Lung (tissue), 12 donors: ENCODE measurements around the gene FSIP1. TPM values are rescaled to one million over a fixed set of nuclear protein-coding genes. Genes with fewer than 3 reads are reported as not detected.
A peak's percentile ranks its signal among the peaks of the same experiment; 100 is the strongest.

Experiments
- ATAC-seq: fragments of 200-7000 bp; cut with Tn5 transposase; one replicate; pipeline ENCODE4 v1.9.1; 2020; ENCODE audit warnings: moderate number of reproducible peaks; ENCODE audit not compliant: insufficient read depth, low FRiP score
- DNase-seq, 3 donors: peaks; one replicate each; pipeline ENCODE4 v3.0.0-alpha.2; 2013 to 2017
- H3K27ac ChIP-seq, 2 donors: one replicate each; pipeline ENCODE4 v1.5.1; 2013; ENCODE audit warnings: mild to moderate bottlenecking in 2 of 2, moderate library complexity in 2 of 2, control low read depth in 1 of 2, inconsistent platforms in 1 of 2, low read depth in 1 of 2, low read length in 1 of 2
- H3K27me3 ChIP-seq, 3 donors: one replicate each; pipeline ENCODE4 v1.5.1; 2013; ENCODE audit warnings: low read length in 2 of 3; ENCODE audit not compliant: control insufficient read depth in 3 of 3, insufficient read depth in 3 of 3
- H3K36me3 ChIP-seq, 4 donors: one replicate each; pipeline ENCODE4 v1.5.1; 2013; ENCODE audit warnings: low read length in 4 of 4, mild to moderate bottlenecking in 1 of 4, moderate library complexity in 1 of 4; ENCODE audit not compliant: control insufficient read depth in 4 of 4, insufficient read depth in 4 of 4
- H3K4me1 ChIP-seq, 5 donors: one replicate each; pipeline ENCODE4 v1.5.1; 2013; ENCODE audit warnings: low read length in 5 of 5, mild to moderate bottlenecking in 2 of 5, moderate library complexity in 1 of 5; ENCODE audit not compliant: control insufficient read depth in 5 of 5, insufficient read depth in 5 of 5
- H3K4me3 ChIP-seq: one replicate; pipeline ENCODE4 v1.5.1; 2013; ENCODE audit warnings: mild to moderate bottlenecking, control low read depth, moderate library complexity
- H3K9ac ChIP-seq, 2 donors: one replicate each; pipeline ENCODE4 v1.5.1; 2013; ENCODE audit warnings: low read length in 2 of 2, control low read depth in 1 of 2; ENCODE audit not compliant: insufficient read depth in 1 of 2
- H3K9me3 ChIP-seq, 4 donors: one replicate each; pipeline ENCODE4 v1.5.1; 2013; ENCODE audit warnings: low read length in 3 of 4, mild to moderate bottlenecking in 1 of 4, moderate library complexity in 1 of 4; ENCODE audit not compliant: control insufficient read depth in 4 of 4, insufficient read depth in 3 of 4
- WGBS, 2 donors: extraction: QIAGEN DNeasy Blood & Tissue Kit; methylation state at CpG; one replicate each; pipeline ENCODE4 v1.1.7; 2013; 5-methylcytosine and 5-hydroxymethylcytosine counted together
- polyA plus RNA-seq, 2 donors: library from polyadenylated mRNA; stranded (reverse); fragments of 200-250 nt; gene quantifications; one replicate each; pipeline ENCODE4 v1.2.1, GENCODE V29; 2013
- total RNA-seq, 2 donors: library from RNA; depleted of rRNA in 1 of 2; stranded (reverse); fragments of >200 nt in 1 of 2; gene quantifications; one replicate each; pipeline ENCODE4 v1.2.1, GENCODE V29; 2014 to 2021
- TF ChIP-seq, protein P1 (sequence below): IDR thresholded peaks from 2 replicates; pipeline ENCODE4 v1.5.1; 2012; ENCODE audit warnings: mild to moderate bottlenecking; ENCODE audit errors: control extremely low read depth, extremely low read depth
- donor health status: control.
- donor health status: control.
- donor health status: Bipolar disorder and iron deficiency.
- donor health status: healthy.
- donor health status: DM: yes; HTN: yes; CAD: no.

The FSIP1 gene
- total and polyA plus RNA-seq, 4 donors = 0.35 to 2.2 (median 0.98) TPM

DNA sequence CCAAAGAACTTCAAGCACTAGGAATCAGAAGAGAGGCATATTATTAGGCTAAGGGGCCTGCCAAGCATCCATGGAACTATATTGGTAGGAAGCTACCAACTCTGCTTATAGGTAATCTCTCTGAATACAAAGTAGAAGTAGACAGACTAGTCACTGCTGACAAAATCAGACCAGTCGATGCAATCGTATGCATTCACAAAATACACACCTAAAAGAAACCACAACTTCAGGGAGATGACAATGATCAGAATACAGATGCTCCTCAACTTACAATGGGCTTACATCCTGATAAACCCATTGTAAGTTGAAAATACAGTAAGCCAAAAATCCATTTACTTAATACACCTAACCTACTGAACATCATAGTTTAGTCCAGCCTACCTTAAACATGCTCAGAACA, 94.7 kb downstream of the FSIP1 start:
- no peak overlapping the region for H3K9ac ChIP-seq
- TF ChIP-seq, protein P1, sequence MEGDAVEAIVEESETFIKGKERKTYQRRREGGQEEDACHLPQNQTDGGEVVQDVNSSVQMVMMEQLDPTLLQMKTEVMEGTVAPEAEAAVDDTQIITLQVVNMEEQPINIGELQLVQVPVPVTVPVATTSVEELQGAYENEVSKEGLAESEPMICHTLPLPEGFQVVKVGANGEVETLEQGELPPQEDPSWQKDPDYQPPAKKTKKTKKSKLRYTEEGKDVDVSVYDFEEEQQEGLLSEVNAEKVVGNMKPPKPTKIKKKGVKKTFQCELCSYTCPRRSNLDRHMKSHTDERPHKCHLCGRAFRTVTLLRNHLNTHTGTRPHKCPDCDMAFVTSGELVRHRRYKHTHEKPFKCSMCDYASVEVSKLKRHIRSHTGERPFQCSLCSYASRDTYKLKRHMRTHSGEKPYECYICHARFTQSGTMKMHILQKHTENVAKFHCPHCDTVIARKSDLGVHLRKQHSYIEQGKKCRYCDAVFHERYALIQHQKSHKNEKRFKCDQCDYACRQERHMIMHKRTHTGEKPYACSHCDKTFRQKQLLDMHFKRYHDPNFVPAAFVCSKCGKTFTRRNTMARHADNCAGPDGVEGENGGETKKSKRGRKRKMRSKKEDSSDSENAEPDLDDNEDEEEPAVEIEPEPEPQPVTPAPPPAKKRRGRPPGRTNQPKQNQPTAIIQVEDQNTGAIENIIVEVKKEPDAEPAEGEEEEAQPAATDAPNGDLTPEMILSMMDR = no peak
- H3K36me3 ChIP-seq = no peaks in the 10 kb centered on the region
- ATAC-seq (no peak), DNase-seq (no peak)
- peaks cover 0 to 30% (median 9%) of the 10 kb centered on the region in 5 donors for H3K4me1 ChIP-seq
- H3K27ac ChIP-seq = no peak overlapping the region
- no peaks in the 10 kb centered on the region for H3K9me3 ChIP-seq
- no peaks in the 10 kb centered on the region for H3K27me3 ChIP-seq
- no peak overlapping the region for H3K4me3 ChIP-seq
- WGBS, 2 donors = 90 to 98% methylated on average over 2 of the region's 2 CpGs

DNA sequence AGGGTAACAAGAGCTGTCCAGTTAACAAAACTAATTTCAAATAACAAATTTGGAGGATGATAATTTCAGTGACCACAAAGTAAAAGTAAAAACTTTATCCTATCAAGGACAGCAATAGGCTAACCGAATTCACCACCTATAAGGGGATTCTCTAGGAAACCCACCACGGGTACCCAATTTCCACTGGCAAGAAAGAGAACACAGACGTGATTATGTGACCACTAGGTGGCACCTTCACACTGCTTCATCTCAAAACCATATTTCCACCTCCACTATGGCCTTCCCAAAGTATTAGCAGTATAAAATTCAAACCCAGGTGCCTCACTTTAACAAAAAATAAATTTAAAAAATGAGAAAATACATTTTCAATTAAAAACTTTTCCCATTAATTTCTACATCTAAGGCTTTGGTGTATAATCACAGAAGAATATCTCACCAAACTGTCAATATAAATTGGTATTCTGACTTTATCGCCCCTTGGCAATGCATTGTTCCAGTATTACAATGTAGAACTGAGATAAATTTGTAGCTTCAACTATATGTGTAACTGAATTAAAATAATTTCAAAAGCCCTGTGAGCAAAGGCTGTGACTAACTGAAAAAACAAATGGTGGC, 96.5 kb downstream of the FSIP1 start:
- H3K36me3 ChIP-seq = no peaks in the 10 kb centered on the region
- no peaks in the 10 kb centered on the region for H3K9me3 ChIP-seq
- H3K9ac ChIP-seq = no peak overlapping the region
- H3K27ac ChIP-seq = no peak overlapping the region
- TF ChIP-seq, protein P1 = peak; percentile 73
- WGBS, 2 donors = 26 to 27% methylated on average over 4 of the region's 4 CpGs
- H3K27me3 ChIP-seq = no peaks in the 10 kb centered on the region
- ATAC-seq = no peak
- peak; percentile 44 to 85 (median 66) for DNase-seq
- peaks cover 0 to 14% (median 0%) of the 10 kb centered on the region in 5 donors for H3K4me1 ChIP-seq
- H3K4me3 ChIP-seq = no peak overlapping the region

DNA sequence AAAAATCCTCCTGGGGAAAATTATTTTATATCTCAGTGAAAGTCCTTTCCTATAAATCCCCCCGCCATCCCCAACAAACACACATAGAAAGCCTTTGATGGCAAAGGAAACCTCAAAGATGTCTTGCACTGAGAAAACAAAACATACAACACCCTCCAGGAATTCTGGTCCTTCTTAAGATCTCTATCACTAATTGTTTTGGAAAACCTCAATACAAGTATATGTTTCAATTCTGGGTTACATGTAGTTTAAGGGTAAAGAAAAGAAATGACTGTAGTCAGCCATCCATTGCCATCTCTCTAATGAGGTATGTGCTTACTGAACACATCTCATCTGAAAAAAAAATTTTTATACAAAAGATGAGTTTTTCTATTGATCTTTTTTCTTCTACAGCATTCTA, 97.3 kb downstream of the FSIP1 start:
- no peak overlapping the region for H3K9ac ChIP-seq
- TF ChIP-seq, protein P1 = no peak
- ATAC-seq (no peak), DNase-seq (no peak)
- H3K4me1 ChIP-seq = peaks cover 0 to 14% (median 3%) of the 10 kb centered on the region in 5 donors
- H3K36me3 ChIP-seq = no peaks in the 10 kb centered on the region
- H3K4me3 ChIP-seq = no peak overlapping the region
- no peak overlapping the region for H3K27ac ChIP-seq
- no peaks in the 10 kb centered on the region for H3K9me3 ChIP-seq
- WGBS, 2 donors = 95 to 96% methylated on average over 1 of the region's 1 CpG
- H3K27me3 ChIP-seq = no peaks in the 10 kb centered on the region

DNA sequence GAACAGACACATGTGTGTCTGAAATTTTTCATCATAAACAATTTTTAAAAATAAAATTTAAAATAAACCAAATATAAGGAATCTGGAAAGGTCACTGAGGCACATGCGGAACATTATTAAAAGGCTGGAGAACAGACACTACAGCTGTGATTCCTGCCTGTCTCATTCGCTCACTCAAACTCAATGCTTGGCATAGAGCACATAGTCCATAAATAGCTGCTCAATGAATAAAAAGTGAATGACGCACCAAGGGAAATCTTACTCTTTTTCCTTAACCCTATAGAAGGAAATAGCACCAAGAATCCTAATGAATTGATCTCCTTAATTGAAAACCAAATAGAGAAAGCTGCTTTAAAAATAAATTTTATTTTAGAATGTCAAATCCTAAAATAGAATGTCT, 98.4 kb downstream of the FSIP1 start:
- no peak for DNase-seq
- Histone ChIP-seq H3K9me3 (no peaks in the 10 kb centered on the region), H3K9ac (no peak overlapping the region), H3K4me1 (peaks cover 0 to 18% (median 3%) of the 10 kb centered on the region in 5 donors), H3K36me3 (no peaks in the 10 kb centered on the region), H3K27ac (no peak overlapping the region), H3K4me3 (no peak overlapping the region), H3K27me3 (no peaks in the 10 kb centered on the region)
- ATAC-seq = no peak
- WGBS, 2 donors = 61 to 63% methylated on average over 3 of the region's 3 CpGs
- TF ChIP-seq, protein P1 = no peak
